ENCODE results near the gene HOXC4.
"Not testable (repeated sequence)": the region's sequence is repeated elsewhere in the genome, so short reads cannot be mapped to it uniquely, and the experiment has no call there.

The HOXC4 gene

GRCh38 chr12:54089465-54089864 is 35.8 kb downstream of the HOXC4 start:
- not testable (repeated sequence) for DNase-seq (ENCODE audit: low read depth in 2 of 2)

DNA sequence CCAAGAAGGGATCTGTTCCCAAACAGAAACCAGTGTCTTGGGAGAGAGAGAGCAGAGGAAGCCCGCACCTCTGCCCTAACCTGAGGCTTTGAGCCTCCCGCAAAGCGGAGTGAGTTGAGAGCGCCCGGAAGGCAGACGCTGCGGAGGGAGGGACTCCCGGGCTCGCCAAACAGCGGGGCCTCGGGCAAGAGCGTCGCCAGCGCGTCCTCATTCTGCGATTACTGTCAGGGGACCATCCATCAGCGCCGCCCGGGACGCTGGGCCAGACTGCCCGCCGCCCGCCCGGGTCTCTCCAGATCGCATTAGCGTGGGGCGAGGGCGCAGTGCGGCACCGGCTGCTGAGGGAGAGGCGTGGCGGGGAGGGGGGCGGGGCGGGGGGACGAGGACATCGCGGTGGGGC is 36.7 kb downstream of the HOXC4 start:
- DNase-seq (ENCODE audit: low read depth in 2 of 2), result not testable (repeated sequence)

- not testable (repeated sequence) for DNase-seq (ENCODE audit: low read depth in 2 of 2)
Observed at GRCh38 chr12:54092943-54093342, 39.3 kb downstream of the HOXC4 start.

GRCh38 chr12:54095928-54096327 is 42.3 kb downstream of the HOXC4 start:
- DNase-seq (ENCODE audit: low read depth in 2 of 2), result not testable (repeated sequence)

DNA sequence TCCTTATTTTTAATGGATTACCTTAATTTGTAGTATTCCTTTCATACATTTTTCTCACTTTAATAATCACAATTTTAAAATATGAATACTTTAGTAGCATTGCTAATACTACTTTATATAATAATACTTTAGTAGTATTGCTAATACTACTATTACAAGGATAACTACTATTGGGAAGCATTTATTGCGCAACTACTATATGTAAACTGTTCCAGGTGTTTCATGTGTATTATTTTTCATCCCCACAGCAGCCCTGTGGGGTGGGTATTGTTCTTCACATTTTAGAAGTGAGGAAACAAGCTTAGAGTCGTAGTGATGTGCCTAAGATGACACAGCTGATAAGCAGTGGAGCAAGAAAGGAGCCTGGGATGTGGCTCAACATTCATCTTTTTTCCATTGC is 45.0 kb downstream of the HOXC4 start:
- not testable (repeated sequence) for DNase-seq (ENCODE audit: low read depth in 2 of 2)

GRCh38 chr12:54100588-54100987 is 47.0 kb downstream of the HOXC4 start:
- not testable (repeated sequence) for DNase-seq (ENCODE audit: low read depth in 2 of 2)

- not testable (repeated sequence) for DNase-seq (ENCODE audit: low read depth in 2 of 2)
Observed at GRCh38 chr12:54102223-54102622, 48.6 kb downstream of the HOXC4 start.

GRCh38 chr12:54103827-54104226 is 50.2 kb downstream of the HOXC4 start:
- DNase-seq (ENCODE audit: low read depth in 2 of 2), result not testable (repeated sequence)
